RPMI8226 (cell line): ENCODE data around the gene SLC6A12.

Experiments
- DNase-seq: peaks from one replicate; pipeline ENCODE4 v3.0.0-alpha.2; 2015

Gene SLC6A12

DNA sequence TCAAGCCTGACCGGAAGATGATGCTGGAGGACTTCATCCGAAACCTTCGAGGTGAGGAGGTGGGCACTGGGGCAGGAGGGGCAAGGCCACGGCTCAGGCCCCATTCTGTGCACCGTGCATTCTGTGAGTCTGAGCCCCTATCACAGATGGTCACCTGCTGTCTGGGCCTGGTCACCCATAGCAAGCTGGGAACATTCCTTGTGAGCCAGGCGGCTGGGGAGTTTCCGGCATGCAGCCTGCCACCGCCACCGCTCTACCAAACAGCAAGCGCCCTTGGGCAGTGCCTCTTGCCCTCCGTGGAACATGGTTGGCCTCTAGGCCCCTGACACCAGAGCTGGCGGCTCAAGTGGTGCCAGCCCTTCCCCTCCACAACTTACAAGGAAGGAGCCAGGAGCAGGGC, 56.3 kb downstream of the SLC6A12 start:
- DNase-seq: no peak

DNA sequence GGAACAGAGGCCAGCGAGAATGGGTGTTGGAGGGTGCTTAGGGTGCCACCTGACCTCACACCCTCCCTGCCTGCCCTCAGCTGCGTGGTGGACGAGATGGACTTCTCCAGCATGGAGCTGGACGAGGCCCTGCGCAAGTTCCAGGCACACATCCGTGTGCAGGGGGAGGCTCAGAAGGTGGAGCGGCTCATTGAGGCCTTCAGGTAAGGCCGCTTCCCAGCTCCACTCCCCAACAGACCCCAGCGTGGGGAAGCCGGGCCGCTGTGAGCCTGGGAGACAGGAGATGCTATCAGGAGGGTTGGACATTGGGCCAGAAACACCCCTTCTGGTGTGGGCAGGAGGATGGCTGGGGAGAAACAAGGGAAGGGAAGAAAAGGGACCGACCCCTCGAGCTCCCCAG, 57.0 kb downstream of the SLC6A12 start:
- no peak for DNase-seq

DNA sequence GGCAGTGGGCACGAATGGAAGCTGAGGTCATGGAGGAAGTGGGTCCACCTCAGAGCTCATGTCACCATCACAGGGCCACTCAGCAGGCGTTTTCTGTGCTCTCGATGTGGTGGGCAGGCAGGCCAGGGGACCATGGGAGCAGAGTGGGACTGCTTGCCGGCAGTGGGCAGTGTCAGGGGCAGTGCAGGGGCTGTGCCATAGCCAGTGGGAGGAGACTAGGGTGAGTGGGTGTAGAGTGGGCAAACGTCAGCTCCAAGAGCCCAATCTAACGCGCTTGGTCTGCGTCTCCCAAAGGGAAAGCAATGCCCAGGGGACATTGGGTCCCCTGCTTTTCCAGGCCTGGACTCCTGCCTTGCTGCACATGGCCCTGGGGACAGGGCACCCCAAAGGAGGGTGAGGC, 58.3 kb downstream of the SLC6A12 start:
- DNase-seq: no peak

DNA sequence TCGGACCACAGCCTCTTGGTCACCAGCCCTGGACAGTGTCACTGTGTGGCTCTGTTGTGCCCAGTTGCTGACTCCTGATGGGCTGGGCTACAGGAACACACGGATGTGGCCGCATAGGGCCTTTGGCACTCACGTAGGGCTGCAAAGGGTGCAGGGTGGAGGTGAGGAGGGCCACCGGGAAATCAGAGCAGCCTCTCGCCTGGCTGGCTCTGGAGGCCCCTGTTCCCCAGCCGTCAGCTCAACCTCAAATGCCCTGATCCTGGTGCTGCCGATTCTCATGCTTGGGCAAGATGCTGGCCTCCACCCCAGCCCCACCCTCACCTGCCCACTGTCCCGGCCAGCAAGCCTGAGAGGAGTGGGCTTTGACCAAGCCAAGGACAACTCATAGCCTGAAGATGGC, 59.0 kb downstream of the SLC6A12 start:
- DNase-seq: no peak

DNA sequence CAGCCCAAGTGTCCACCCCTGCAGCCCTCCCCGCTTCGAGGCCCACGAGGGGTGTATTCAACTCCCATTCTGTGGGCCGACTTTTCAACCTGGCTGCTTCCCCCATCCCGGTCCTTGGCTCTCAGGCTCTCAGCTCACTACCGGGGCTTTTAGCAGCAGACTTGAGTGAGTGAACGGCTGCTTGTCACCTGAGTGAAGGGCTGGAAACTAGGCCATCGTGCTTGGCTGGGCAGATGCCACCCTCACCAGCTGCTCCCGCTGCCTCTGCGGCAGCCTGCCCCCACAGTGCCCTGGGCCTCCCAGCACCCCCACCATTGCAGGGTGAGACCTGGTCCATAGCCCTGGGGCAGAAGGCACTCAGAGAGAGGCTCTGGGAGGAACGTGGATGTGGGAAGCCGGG, 59.9 kb downstream of the SLC6A12 start:
- no peak for DNase-seq

DNA sequence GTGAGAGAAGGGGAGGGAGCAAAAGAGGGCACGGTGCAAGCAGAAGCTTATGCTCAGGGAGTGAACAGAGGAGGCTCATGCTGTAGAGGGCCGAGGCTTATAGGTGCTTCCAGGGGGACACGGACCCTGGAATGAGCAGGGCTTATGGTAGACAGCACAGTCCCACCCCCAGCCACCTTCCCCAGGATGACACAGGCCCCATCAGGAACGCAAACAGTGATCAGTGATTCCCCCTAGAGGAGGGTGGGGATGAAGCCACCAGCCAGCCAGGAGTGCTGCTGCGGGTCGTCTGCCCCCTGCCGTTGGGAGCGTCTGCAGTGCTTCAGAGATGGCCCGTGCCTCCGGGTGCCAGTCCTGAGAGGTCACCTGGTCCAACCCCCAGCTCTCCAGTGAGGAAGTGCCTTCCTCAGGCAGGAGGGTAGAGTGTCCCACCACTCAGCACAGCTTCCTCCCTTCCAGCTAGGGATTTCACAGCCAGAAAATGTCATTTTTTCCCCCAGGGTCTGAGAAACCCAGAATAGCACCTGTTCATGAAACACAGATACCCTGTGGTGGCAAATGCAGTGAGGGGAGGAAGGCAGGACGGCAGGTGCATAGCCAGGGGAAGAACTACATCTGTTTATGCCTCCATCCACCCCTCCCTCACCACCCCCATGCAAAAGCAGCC, 60.7 kb downstream of the SLC6A12 start:
- DNase-seq: peak; percentile 90

DNA sequence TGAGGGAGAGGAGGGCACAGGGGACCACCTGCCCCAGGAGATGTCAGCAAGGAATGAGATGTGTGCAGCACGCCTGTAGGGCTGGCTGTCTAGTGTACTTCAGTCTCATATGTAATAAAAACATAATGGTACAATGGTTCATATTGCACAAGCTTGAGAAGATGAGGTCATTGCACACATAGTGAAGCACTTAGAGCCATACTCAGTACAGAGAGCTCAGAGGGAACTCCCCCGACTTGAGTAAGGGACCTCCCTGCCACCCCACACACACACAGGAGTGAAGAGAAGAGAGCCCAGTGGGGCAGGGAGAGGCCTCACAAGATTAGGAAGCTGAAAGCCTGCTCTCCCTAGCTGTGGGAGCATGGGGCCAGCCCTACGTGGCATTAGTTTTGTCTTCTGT, 61.5 kb downstream of the SLC6A12 start:
- DNase-seq: no peak

DNA sequence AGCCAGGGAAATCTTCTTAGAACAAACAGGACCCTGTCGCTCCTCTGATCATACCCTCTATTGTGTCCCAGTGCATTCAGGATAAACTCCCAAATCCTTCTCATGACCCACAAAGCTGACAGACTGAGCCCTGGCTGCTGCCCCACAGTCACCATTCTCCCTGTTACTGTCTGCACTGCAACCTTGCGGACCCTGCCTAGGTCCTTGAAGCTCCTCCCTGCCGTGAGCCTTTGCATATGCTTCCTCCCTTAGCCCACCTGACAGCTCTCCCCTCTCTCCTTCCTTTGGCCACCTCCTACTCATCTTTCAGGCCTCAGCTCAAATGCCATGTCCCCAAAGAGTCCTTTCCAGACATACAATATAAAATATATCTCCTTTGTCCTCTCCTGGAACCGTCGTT, 62.4 kb downstream of the SLC6A12 start:
- DNase-seq: no peak

DNA sequence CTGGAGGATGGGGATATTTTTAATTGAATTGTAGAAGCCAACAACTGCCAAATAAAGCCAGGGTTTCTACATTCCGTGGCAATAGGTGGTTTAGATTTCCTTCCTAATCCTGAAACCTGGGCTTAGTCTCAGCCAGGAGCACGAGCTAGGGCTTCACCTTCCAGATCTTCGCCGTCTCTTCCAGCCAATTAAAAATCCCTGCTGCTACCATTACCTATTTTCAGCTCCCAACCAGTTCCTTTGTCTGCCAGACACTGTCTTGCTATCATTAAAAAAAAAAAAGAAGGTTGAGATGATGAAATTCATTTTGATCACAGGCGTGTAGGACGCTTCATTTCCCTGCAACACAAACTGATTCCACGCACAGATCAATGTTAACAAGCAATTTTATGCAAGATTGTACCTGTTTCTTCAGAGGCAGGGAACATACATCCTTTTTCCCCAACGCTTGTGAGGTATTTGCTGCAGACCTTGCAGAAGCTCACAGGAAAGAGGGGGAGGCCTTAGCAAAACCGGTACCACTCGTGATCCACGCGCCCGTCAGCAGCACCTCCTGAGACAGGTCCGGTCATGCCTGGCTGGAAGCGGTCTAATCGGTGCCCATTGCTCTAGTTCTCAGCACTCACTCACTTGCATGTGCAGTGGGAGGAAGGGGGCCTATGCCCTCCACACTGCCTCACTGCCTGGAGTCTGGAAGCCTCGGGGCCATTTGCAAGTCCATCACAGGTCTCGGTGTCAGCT, 65.1 kb downstream of the SLC6A12 start:
- no peak for DNase-seq

DNA sequence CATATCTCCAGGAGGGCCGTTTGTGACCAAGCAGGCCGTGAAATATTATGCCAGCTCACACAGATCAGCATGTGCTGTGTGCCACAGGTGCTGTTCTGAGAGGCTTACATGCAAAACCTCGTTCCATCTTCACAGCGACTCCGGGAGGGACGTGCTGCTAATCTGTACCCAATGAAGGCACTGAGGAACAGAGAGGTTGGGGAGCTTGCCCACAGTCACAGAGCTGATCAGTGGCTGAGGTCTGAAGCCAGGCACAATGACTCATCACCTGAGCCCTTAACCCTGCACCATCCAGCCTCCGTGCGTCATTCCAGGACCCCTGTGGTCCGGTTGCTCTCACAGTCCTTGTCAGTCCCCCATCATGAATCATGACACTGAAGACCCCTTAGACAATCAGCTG, 66.7 kb downstream of the SLC6A12 start:
- DNase-seq: no peak

DNA sequence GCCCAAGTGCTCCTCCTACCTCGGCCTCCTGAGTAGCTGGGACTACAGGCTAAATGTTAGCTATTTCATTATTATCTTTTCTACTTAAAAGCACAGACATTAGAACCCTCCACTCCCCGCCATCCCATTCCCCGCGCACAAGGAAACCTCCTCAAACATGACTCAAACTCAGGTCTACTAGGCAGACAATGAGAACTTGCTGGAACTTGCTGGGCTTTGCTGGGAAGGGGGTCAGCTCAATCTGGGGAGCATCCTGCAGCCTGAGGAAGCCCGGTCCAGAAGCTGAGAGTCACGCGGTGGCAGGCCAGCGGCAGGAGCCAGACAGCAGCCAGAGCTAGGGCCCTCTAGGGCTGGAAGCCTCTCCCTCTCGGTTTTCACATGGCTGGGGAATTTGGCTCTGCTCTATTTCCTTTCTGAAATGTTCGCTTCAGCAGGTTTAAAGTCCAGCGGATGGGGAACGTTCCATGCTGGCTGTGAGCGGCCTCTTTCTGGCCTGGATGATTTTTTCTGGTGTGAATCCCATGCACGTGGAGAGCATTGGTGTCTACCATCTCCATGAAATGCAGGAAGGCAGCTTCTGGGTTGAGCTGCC, 68.5 kb downstream of the SLC6A12 start:
- DNase-seq: no peak

DNA sequence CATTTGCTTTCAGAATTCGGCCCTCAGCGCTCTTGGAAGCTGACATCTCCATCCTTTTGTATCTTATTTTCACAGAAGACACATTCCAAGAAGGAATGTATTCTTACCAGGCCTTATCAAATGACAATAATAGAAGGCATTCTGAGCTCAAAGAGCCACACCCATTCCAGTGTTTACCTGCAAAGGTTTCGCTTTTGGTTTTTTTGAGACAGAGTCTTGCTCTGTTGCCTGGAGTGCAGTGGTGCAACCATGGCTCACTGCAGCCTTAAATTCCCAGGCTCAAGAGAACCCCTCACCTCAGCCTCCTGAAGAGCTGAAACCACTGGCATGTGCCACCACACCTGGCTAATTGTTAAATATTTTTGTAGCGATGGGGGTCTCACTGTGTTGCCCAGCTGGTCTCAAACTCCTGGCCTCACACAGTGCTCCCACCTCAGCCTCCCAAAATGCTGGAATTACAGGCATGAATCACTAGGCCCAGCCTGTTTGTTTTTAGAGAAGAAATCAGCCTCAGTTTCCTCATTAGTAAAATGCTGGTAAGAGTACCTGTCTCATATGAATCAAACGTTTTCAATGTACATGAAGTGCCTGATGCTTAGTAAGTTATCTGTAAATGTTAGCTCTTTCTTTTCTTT, 69.2 kb downstream of the SLC6A12 start:
- DNase-seq: peak; percentile 41

DNA sequence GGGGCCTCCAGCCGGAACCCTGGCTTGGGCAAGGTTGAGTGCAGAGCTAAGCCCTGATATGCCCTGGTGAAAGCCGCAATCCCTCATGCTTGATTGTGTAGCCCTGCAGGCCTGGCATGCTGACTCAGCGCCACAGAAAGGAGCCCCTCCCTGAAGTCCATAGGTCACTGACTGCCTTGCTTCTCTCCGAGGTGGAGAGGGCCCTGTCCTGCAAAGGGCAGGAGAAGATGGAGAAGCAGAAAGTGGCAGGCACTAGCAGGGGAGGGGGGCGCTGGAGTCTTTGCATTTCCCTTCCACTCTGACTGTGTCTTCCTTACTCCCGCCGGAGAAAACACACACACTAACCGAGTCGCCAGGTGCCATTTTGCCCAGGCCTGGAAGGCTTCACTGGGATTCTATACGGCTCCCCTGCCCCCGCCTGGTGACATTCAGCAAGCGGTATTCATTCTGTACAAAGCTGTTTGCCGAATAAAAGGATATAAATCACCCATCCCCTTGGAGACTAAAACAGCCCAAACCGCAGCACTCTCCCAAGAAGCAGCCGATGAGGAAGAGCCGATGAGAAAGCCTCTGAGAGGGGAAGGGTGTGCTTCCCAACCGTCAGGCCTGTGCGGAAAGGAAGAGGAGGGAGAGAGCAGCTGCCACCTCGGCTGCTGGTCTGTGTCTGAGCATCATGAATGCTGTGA, 69.8 kb downstream of the SLC6A12 start:
- no peak for DNase-seq

DNA sequence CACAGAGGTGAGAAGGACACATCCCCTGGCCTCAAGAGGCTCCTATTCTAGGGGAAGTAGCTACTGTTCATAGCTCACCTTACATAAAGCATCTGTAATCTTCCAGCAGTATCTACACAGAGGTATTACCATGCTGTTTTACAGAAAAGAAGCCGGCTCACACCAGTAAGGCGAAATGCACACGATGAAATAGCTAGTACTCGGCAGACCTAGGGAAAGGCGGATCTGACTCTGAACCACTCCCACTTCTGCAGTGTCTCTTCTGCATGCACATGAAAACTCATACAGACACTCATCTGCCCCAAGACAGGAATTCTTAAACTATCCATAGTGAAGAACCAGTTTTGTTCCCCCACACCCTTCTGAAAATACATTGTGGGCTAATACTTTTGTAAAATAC, 73.8 kb downstream of the SLC6A12 start:
- DNase-seq: no peak
